Spleen (tissue), 7 donors: ENCODE measurements around the gene CYBA.

Source experiments
- POLR2A ChIP-seq, 3 donors: fragments of 450-650 bp; IDR thresholded peaks; one replicate each; pipeline ENCODE4 v1.5.1; 2017; ENCODE audit warnings: antibody characterized with exemption in 3 of 3, mild to moderate bottlenecking in 1 of 3
- TF ChIP-seq, protein P1 (sequence below), 11 experiments: fragments of 200-600 bp in 7 of 11; fragments of 450-650 bp in 4 of 11; sonication (generic) in 4 of 11; IDR thresholded peaks in 8 of 11; conservative IDR thresholded peaks in 3 of 11; 1 replicate in 7 of 11; 2 replicates in 4 of 11; pipeline versions ENCODE4 v1.4.0 to v1.8.0; 2016 to 2021; ENCODE audit warnings: antibody characterized with exemption in 11 of 11, inconsistent platforms in 4 of 11, mild to moderate bottlenecking in 1 of 11
- donor health status: DM: no; HTN: no; CAD: no; lungs with moderate emphysema.
- donor health status: DM: no; HTN: no; CAD: no.
- donor health status: DM: no; HTN: no; CAD: no.

DNA sequence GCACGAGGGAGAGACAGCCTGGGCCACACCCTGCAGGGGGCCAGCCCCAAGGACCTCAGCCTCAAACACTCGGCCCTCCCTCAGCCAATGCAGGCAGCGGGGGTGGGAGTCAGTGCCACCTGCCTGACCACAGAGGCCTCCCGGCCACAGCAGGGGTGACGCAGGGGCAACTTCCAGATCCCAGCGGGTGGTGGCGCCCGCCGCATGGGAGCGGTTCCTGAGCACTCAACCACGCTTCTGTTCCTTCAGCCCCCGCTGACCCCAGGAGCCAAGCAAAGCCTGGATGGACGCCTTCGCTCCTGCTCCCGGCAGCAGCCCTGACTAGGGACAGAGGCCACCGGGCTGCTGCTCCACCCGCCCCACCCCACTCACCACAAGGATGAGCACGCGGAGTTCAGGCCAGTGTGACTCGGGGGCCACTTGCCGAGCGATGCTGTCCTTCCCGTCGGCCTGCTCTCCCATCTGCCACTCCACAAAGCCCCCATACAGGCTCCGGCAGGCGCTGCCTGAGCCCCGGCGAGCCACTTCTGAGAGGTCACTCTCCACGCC lies 5.0 kb upstream of the CYBA start:
- TF ChIP-seq, protein P1, sequence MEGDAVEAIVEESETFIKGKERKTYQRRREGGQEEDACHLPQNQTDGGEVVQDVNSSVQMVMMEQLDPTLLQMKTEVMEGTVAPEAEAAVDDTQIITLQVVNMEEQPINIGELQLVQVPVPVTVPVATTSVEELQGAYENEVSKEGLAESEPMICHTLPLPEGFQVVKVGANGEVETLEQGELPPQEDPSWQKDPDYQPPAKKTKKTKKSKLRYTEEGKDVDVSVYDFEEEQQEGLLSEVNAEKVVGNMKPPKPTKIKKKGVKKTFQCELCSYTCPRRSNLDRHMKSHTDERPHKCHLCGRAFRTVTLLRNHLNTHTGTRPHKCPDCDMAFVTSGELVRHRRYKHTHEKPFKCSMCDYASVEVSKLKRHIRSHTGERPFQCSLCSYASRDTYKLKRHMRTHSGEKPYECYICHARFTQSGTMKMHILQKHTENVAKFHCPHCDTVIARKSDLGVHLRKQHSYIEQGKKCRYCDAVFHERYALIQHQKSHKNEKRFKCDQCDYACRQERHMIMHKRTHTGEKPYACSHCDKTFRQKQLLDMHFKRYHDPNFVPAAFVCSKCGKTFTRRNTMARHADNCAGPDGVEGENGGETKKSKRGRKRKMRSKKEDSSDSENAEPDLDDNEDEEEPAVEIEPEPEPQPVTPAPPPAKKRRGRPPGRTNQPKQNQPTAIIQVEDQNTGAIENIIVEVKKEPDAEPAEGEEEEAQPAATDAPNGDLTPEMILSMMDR (IDR thresholded peaks at IDR 0.05 in 8 of 11, conservative IDR thresholded peaks at IDR 0.05 in 3 of 11) = no peak
- no peak for TF ChIP-seq POLR2A (IDR thresholded peaks at IDR 0.05)
